ENCODE data around the gene RBFOX2. TPM values are rescaled to one million over a fixed set of nuclear protein-coding genes. Genes with fewer than 3 reads are reported as not detected.

RBFOX2 gene
- polyA plus RNA-seq, 2 of the 4 experiments (the other 2 are of a cell fraction), result 30.3 to 77.7 TPM

DNA sequence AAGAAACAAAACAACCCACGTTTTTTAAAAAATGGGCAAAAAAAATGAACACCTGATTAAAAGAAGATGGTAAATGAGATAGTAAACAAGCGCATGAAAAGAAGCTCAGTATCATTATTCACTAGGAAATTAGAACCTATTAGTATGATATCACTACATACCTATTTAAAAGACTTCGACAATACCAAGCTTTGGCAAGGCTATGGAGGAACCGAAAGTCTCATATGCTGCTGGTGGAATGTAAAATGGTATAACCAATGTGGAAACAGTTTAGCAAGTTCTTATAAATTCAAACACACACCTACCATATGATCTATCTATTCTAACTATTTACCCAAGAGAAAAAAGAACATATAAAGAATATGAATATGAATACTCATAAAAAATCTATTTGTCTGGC, 167.2 kb downstream of the RBFOX2 start:
- ChIA-PET POLR2A (no interaction called here), CTCF (no interaction called here)
- Histone ChIP-seq H3K4me2 (no peak overlapping the region), H3K4me1 (peaks cover 14% of the 10 kb centered on the region; the same call in 2 of the 3 replicates), H3K9me3 (no peaks in the 10 kb centered on the region), H3K27ac (no peak overlapping the region), H3K4me3 (no peak overlapping the region)
- ATAC-seq (no peak), FAIRE-seq (no peak), DNase-seq (ENCODE audit: low read depth in 1 of 2, low spot score in 1 of 2) (no peak)
- no peak for TF ChIP-seq NR3C1 (IDR thresholded peaks at IDR 0.05)
- TF ChIP-seq SMC3 (IDR thresholded peaks at IDR 0.05), result no peak
- no peak for TF ChIP-seq POLR2AphosphoS2 (conservative IDR thresholded peaks at IDR 0.05; ENCODE audit: low read length)
- no peak for TF ChIP-seq EP300 (IDR thresholded peaks at IDR 0.05)
- TF ChIP-seq E2F6 (IDR thresholded peaks at IDR 0.05; ENCODE audit: borderline replicate concordance, low read depth), result no peak
- no peak for TF ChIP-seq CHD4 (IDR thresholded peaks at IDR 0.05; ENCODE audit: borderline replicate concordance)
- TF ChIP-seq RARB (CRISPR knock-in tag; IDR thresholded peaks at IDR 0.05), result no peak
- no peak for TF ChIP-seq FOXS1 (CRISPR knock-in tag; IDR thresholded peaks at IDR 0.05)
- TF ChIP-seq RCOR1 (IDR thresholded peaks at IDR 0.05; ENCODE audit: low read depth, low read length), result no peak
- no peak for TF ChIP-seq TP53 (CRISPR knock-in tag; IDR thresholded peaks at IDR 0.05)
- TF ChIP-seq, protein P1, sequence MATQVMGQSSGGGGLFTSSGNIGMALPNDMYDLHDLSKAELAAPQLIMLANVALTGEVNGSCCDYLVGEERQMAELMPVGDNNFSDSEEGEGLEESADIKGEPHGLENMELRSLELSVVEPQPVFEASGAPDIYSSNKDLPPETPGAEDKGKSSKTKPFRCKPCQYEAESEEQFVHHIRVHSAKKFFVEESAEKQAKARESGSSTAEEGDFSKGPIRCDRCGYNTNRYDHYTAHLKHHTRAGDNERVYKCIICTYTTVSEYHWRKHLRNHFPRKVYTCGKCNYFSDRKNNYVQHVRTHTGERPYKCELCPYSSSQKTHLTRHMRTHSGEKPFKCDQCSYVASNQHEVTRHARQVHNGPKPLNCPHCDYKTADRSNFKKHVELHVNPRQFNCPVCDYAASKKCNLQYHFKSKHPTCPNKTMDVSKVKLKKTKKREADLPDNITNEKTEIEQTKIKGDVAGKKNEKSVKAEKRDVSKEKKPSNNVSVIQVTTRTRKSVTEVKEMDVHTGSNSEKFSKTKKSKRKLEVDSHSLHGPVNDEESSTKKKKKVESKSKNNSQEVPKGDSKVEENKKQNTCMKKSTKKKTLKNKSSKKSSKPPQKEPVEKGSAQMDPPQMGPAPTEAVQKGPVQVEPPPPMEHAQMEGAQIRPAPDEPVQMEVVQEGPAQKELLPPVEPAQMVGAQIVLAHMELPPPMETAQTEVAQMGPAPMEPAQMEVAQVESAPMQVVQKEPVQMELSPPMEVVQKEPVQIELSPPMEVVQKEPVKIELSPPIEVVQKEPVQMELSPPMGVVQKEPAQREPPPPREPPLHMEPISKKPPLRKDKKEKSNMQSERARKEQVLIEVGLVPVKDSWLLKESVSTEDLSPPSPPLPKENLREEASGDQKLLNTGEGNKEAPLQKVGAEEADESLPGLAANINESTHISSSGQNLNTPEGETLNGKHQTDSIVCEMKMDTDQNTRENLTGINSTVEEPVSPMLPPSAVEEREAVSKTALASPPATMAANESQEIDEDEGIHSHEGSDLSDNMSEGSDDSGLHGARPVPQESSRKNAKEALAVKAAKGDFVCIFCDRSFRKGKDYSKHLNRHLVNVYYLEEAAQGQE (IDR thresholded peaks at IDR 0.05), result no peak
- TF ChIP-seq HEYL (CRISPR knock-in tag; IDR thresholded peaks at IDR 0.05), result no peak
- TF ChIP-seq CHD2 (IDR thresholded peaks at IDR 0.05; ENCODE audit: low read length, partially characterized antibody), result no peak
- 89% methylated on average over 4 of the region's 4 CpGs for WGBS (ENCODE audit: missing lambda C conversion rate)

DNA sequence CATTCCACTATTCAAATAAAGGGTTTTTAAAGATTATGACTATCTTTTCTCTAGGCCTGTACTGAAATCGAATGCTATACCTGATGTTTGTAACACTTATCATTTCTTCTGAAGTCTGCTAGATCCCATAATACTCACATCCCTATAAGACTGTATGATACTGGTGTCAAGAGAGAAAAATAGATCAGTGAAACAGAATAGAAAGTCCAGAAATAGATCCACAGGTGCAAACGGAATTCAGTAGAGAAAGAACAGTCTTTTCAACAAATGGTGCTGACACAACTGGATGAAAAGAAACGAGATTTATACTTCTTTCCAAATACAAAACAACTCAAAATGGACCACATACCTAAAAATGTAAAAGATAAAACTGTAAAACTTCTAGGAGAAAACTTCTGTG, 167.8 kb downstream of the RBFOX2 start:
- no peak for DNase-seq (ENCODE audit: low read depth in 1 of 2, low spot score in 1 of 2)
- H3K27ac ChIP-seq, result no peak overlapping the region
- H3K4me3 ChIP-seq, result no peak overlapping the region
- WGBS (ENCODE audit: missing lambda C conversion rate), result 70% methylated on average over 3 of the region's 3 CpGs
- peaks cover 14% of the 10 kb centered on the region; the same call in 2 of the 3 replicates for H3K4me1 ChIP-seq
- no peaks in the 10 kb centered on the region for H3K9me3 ChIP-seq
- POLR2A ChIA-PET, result no interaction called here
- H3K4me2 ChIP-seq, result no peak overlapping the region
- CTCF ChIA-PET, result interaction anchor here (0.7 kb wide), 1 partner anchor 10 kb away, joined by 3 read pairs; no protein-coding TSS in a partner anchor
- TF ChIP-seq ZFP36 (IDR thresholded peaks at IDR 0.05; ENCODE audit: borderline replicate concordance, partially characterized antibody) (no peak), CTCF (IDR thresholded peaks at IDR 0.05) (no peak), CEBPB (IDR thresholded peaks at IDR 0.05) (no peak), HDAC2 (IDR thresholded peaks at IDR 0.05) (no peak), RCOR1 (IDR thresholded peaks at IDR 0.05; ENCODE audit: low read depth, low read length) (no peak), MYC (IDR thresholded peaks at IDR 0.05; ENCODE audit: borderline replicate concordance, low read length) (no peak), EHMT2 (IDR thresholded peaks at IDR 0.05; ENCODE audit: low read depth) (no peak), RARB (CRISPR knock-in tag; IDR thresholded peaks at IDR 0.05) (no peak), RNF2 (IDR thresholded peaks at IDR 0.05; ENCODE audit: borderline replicate concordance, low read depth) (no peak), TFCP2L1 (CRISPR knock-in tag; IDR thresholded peaks at IDR 0.05) (no peak), JUN (IDR thresholded peaks at IDR 0.05) (no peak), HOXB13 (CRISPR knock-in tag; IDR thresholded peaks at IDR 0.05; ENCODE audit: low read depth) (no peak), PHF8 (IDR thresholded peaks at IDR 0.05; ENCODE audit: borderline replicate concordance, low read depth) (no peak), HMGXB4 (CRISPR knock-in tag; IDR thresholded peaks at IDR 0.05; ENCODE audit: borderline replicate concordance) (no peak), ESRRA (IDR thresholded peaks at IDR 0.05; ENCODE audit: borderline replicate concordance, low read length) (no peak), CBX8 (IDR thresholded peaks at IDR 0.05) (no peak), ZSCAN20 (CRISPR knock-in tag; IDR thresholded peaks at IDR 0.05) (no peak), CHD4 (IDR thresholded peaks at IDR 0.05; ENCODE audit: borderline replicate concordance) (no peak), HOXB5 (CRISPR knock-in tag; IDR thresholded peaks at IDR 0.05) (no peak), TP53 (CRISPR knock-in tag; IDR thresholded peaks at IDR 0.05) (no peak)
- no peak for FAIRE-seq
- ATAC-seq, result no peak
